Activated naive CD4-positive, alpha-beta T cell treated with anti-CD3 and anti-CD28 coated beads, Interleukin-2, amount 10 ng/mL, durations not matched to agents 7 days and 5 days (primary cell): ENCODE measurements around the gene HELZ2.
"Not testable (repeated sequence)": the region's sequence is repeated elsewhere in the genome, so short reads cannot be mapped to it uniquely, and the experiment has no call there.

Experiments used
- CTCF ChIA-PET: fragments of 350-600 bp; sonication (Branson Sonifier 250); formaldehyde crosslinking; loops from one replicate; lab custom pipeline; 2021; ENCODE audit warnings: antibody characterized with exemption; lab: Charles Lee
- DNase-seq: peaks from one replicate; pipeline ENCODE4 v3.0.0-alpha.2; 2020
- H3K27ac Mint-ChIP-seq: one replicate; pipeline ENCODE4 v1.8.0; 2021; ENCODE audit warnings: mild to moderate bottlenecking, moderate library complexity, mixed read lengths
- H3K27me3 Mint-ChIP-seq: one replicate; pipeline ENCODE4 v1.8.0; 2021; ENCODE audit warnings: mild to moderate bottlenecking, mixed read lengths
- H3K36me3 Mint-ChIP-seq: one replicate; pipeline ENCODE4 v1.8.0; 2021; ENCODE audit warnings: mixed read lengths
- H3K4me1 Mint-ChIP-seq: one replicate; pipeline ENCODE4 v1.8.0; 2021; ENCODE audit warnings: mixed read lengths
- H3K4me3 Mint-ChIP-seq: one replicate; pipeline ENCODE4 v1.8.0; 2021; ENCODE audit warnings: mild to moderate bottlenecking, moderate library complexity, mixed read lengths
- H3K9me3 Mint-ChIP-seq: one replicate; pipeline ENCODE4 v1.8.0; 2021; ENCODE audit warnings: mixed read lengths

Gene HELZ2

DNA sequence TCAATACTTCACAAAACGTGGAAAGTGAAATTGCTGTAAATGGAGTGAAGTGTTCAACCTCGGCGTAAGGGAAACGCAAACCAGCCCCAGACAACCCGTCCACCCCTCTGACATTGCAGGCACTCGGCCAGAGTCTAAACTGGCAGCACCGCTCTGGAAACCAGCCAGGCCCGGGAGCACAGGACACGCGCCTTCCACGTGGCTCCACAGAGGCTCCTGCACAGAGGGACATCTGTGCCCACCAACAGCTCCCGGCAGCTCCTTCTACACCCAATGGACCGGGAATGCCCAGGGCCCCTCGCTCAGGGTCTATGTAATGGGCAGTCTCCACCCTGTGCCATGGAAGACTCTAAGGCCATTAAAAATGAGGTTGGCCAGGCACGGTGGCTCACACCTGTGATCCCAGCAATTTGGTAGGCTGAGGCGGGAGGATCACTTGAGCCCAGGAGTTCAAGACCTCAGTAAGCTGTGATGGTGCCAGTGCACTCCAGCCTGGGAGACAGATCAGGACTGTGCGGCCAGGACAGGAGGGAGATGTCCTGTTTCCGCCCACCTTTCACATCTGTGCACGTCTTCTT is 3.4 kb upstream of the HELZ2 start:
- no peak for DNase-seq
- no peak overlapping the region for H3K4me3 Mint-ChIP-seq
- H3K27me3 Mint-ChIP-seq, result peaks cover 83% of the 10 kb centered on the region
- H3K4me1 Mint-ChIP-seq, result peaks cover 5% of the 10 kb centered on the region
- CTCF ChIA-PET, result no interaction called here
- no peaks in the 10 kb centered on the region for H3K9me3 Mint-ChIP-seq
- H3K36me3 Mint-ChIP-seq, result no peaks in the 10 kb centered on the region
- H3K27ac Mint-ChIP-seq, result no peak overlapping the region

DNA sequence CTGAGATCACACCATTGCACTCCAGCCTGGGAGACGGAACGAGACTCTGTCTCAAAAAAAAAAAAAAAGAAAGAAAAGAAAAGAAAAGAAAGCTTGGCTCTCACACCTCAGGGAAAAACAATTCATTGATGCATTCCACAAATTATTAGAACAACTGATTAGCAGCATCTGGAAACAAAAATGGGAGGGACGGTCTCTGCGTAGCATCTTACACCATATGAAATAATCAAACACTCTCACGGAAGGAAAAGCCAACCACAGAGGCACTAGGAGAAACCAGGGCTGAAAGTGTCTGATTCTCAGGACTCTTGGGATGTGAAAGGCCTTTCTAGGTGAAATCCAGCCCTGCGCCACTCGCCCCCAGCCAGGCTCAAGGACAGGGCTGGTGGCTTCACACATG is 2.3 kb upstream of the HELZ2 start:
- Mint-ChIP-seq H3K36me3 (no peaks in the 10 kb centered on the region), H3K4me1 (peaks cover 5% of the 10 kb centered on the region), H3K27ac (no peak overlapping the region), H3K27me3 (peaks cover 74% of the 10 kb centered on the region), H3K9me3 (no peaks in the 10 kb centered on the region), H3K4me3 (no peak overlapping the region)
- no peak for DNase-seq
- CTCF ChIA-PET, result interaction anchor here (1.1 kb wide), 1 partner anchor 39 kb away, joined by 3 read pairs; no protein-coding TSS in a partner anchor

DNA sequence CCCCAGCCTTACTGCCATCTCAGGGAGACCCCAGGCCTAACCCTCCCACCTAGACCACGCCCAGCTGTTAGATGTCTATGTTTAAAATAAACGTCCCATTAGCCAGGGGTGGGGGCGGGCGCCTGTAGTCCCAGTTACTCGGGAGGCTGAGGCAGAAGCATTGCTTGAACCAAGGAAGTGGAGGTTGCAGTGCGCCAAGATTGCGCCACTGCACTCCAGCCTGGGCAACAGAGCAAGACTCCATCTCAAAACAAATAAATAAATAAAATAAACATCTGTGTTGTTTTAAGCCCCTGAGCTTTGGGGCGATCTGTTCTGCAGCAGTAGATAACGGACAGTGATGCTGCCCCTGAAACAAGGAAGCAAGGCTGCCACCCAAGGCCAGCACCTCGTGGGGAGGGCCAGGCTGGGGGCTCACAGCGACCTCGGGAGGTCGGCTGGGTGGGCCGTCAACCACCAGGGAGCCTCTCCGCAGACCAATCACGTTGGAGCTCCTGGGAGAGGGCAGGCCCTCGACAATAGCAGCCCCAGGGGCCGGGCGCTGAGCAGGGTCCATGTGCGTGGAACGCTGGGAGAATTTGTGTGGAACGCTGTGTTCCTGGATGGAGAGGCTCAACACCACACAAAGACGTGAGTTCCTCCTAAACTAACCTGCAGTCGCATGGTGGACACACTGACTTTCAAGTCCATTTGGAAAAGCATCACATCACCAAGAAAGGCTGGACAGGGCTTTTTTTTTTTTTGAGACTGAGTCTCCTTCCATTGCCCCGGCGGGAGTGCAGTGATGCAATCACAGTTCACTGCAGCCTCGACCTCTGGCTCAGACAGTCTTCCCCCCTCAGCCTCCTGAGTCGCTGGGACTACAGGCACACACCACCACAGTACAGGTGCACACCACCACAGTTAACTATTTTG is 1.0 kb upstream of the HELZ2 start:
- CTCF ChIA-PET, result interaction anchor here (1.4 kb wide), 1 partner anchor 66 kb away, joined by 3 read pairs; no protein-coding TSS in a partner anchor
- no peak for DNase-seq
- peak overlapping the region; percentile 76 for H3K4me3 Mint-ChIP-seq
- no peak overlapping the region for H3K27ac Mint-ChIP-seq
- H3K9me3 Mint-ChIP-seq, result no peaks in the 10 kb centered on the region
- H3K27me3 Mint-ChIP-seq, result peaks cover 65% of the 10 kb centered on the region
- peaks cover 2% of the 10 kb centered on the region for H3K4me1 Mint-ChIP-seq
- no peaks in the 10 kb centered on the region for H3K36me3 Mint-ChIP-seq

DNA sequence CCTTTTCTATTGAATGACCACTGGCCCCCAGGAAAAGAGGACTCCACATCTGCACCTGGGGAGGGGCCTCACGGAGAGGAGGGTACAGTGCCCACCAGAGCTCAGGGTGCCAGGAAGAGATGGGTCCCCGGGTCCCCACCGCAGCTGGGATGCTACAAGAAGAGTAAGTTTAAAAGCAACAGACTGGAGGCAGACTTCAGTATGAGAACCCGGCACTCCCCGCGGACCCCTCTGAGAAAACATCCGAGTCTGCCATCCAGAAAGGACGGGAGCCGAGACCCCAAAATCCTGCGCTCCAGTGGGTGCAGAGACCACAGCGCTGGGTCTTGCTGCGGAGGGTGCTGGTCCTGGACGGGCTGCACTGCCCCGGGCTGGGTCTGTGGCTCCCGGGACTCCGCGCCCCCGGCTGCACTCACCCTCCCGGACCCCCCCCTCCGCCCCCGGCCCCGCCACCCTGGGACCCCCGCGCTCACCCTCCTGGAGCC is 350 bp downstream of the HELZ2 start:
- CTCF ChIA-PET, result interaction anchor here (1.3 to 1.5 kb wide), 4 partner anchors 15 to 465 kb away, joined by 3 to 4 read pairs (median 3); no protein-coding TSS in a partner anchor
- DNase-seq, result no peak
- H3K4me1 Mint-ChIP-seq, result peaks cover 10% of the 10 kb centered on the region
- H3K27me3 Mint-ChIP-seq, result peaks cover 65% of the 10 kb centered on the region
- H3K27ac Mint-ChIP-seq, result peak overlapping the region; percentile 52
- peak overlapping the region; percentile 76 for H3K4me3 Mint-ChIP-seq
- no peaks in the 10 kb centered on the region for H3K9me3 Mint-ChIP-seq
- H3K36me3 Mint-ChIP-seq, result no peaks in the 10 kb centered on the region

DNA sequence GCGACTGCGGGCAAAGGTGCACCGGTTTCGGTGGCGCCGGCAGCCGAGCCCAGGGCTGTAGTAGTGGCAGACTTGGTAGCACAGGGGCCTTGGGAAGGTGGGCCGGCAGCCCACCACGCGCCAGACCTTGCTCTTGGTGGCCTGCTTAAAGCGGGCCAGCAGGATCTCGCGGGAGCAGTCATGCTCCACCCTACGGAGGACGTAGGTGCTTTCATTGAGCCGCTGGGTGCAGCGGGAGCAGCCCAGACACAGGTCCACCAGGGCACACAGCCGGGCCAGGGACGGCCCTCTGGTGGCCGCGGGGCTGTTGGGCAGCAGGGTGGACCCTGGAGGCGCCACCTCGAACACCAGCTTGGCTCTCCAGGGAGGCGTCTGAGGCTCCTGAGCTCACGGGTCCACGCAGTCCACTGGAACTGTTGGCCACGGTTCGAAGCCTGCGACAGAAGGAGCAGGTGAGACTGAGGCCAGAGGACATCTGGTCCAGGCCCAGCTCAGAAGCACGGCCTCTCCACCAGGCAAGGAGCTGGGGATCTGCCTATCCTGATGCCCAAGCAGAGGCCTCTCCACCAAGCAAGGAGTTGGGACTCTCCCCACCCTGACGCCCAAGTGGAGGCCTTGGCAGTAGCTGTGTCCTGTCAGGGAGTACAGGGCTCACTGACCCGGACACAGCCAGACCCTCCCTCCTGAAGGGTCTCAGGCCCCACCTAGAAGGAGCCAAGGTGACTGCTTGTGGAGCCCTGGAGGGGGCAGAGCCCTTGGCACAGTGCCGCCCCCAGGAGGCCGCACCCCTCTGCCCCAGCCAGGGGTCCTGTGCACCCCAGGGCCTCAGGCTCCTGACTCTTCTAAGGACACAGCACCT is 1.0 kb downstream of the HELZ2 start:
- Mint-ChIP-seq H3K4me1 (peaks cover 16% of the 10 kb centered on the region), H3K27ac (no peak overlapping the region), H3K9me3 (no peaks in the 10 kb centered on the region), H3K27me3 (peaks cover 65% of the 10 kb centered on the region), H3K4me3 (peak overlapping the region; percentile 76), H3K36me3 (no peaks in the 10 kb centered on the region)
- peak; percentile 21 for DNase-seq
- CTCF ChIA-PET, result interaction anchor here (1.3 to 1.5 kb wide), 3 partner anchors 15 to 466 kb away, joined by 3 to 4 read pairs (median 3); no protein-coding TSS in a partner anchor

DNA sequence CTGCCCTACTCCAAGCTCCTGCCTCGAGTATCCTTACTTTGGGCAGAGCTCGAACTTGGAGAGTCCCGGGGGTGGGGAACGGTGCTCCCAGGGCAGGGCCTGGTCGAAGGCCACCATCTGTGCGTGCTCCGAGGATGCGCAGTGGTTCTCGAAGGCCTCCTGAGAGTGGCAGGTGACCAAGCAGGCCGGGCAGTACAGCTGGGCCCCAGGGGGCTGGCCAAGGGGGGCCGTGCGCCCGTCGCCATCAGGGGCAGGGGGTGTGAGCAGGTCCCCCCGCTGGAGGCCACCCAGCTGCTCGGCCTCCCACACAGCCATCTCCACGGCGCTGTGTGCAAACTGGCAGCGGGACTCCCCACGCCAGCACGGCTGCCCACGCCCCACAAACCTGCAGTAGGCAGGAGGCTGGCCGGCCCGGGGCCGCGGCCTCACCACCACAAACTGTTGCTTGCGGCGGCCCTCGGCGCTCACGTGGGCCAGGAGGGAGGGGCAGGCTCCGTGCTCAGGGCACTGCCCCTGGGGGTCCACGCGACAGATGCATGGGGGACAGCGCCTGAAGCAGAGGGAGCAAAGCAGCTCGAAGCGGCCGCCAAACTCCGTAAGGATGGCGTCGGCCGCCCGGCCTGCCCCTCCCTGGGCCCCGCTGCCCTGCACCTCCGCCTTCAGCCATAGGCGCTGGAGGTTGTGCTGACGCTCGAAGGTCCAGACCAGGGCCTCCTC is 1.8 kb downstream of the HELZ2 start:
- H3K27ac Mint-ChIP-seq, result no peak overlapping the region
- CTCF ChIA-PET, result interaction anchor here (1.4 to 1.5 kb wide), 2 partner anchors 14 to 467 kb away, joined by 3 to 4 read pairs; no protein-coding TSS in a partner anchor
- H3K4me1 Mint-ChIP-seq, result peaks cover 24% of the 10 kb centered on the region
- H3K9me3 Mint-ChIP-seq, result no peaks in the 10 kb centered on the region
- peaks cover 65% of the 10 kb centered on the region for H3K27me3 Mint-ChIP-seq
- H3K36me3 Mint-ChIP-seq, result no peaks in the 10 kb centered on the region
- no peak for DNase-seq
- H3K4me3 Mint-ChIP-seq, result no peak overlapping the region

DNA sequence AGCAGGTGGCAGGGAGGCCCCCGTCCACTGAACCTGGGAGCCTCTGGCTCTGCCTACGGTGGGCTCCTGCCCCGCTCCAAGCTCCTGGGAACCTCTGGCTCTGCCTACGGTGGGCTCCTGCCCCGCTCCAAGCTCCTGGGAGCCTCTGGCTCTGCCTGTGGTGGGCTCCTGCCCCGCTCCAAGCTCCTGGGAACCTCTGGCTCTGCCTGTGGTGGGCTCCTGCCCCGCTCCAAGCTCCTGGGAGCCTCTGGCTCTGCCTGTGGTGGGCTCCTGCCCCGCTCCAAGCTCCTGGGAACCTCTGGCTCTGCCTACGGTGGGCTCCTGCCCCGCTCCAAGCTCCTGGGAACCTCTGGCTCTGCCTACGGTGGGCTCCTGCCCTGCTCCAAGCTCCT is 3.0 kb downstream of the HELZ2 start:
- H3K9me3 Mint-ChIP-seq, H3K36me3 Mint-ChIP-seq, H3K27ac Mint-ChIP-seq, DNase-seq, H3K4me3 Mint-ChIP-seq, CTCF ChIA-PET: not testable (repeated sequence)
- H3K4me1 Mint-ChIP-seq, result peaks cover 29% of the 10 kb centered on the region
- peaks cover 54% of the 10 kb centered on the region for H3K27me3 Mint-ChIP-seq

DNA sequence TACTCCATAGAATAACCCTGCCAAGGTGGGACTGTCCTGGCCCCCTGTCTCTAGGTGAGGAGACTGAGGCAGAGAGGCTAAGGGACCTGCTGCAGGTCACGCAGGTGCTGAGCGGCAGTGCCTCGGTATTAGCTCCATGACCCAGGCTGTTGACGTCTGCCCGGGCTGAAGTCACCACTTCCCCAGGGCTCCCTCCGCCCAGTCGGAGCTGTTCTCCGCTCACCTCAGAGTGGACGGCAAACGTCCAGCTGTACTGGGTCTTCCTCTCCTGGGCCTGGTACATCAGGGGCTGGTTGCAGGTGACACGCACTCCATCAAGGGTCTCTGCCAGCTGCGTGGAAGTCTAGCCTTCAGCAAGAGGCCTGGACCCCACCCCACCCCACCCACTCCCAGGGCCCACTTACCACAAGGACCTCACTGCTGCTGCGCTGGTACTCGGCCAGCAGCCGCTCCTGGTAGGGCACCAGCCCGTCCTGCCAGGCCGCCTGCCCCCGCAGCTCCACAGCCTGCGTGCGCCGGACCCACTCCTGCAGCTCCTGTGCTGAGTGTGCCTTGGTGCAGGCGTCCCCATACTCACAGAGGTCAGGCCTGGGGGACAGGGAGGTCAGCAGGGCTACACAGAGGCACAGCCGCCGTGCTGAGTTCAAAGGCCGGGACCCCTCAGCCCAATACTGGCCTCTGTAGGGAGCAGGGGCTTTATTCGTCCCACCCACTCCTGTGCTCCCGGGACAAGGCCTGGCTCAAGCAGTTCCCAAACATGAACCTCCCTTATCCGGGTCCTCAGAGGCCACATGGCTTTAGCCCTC is 3.6 kb downstream of the HELZ2 start:
- CTCF ChIA-PET, result no interaction called here
- no peak overlapping the region for H3K4me3 Mint-ChIP-seq
- H3K36me3 Mint-ChIP-seq, result peaks cover 1% of the 10 kb centered on the region

DNA sequence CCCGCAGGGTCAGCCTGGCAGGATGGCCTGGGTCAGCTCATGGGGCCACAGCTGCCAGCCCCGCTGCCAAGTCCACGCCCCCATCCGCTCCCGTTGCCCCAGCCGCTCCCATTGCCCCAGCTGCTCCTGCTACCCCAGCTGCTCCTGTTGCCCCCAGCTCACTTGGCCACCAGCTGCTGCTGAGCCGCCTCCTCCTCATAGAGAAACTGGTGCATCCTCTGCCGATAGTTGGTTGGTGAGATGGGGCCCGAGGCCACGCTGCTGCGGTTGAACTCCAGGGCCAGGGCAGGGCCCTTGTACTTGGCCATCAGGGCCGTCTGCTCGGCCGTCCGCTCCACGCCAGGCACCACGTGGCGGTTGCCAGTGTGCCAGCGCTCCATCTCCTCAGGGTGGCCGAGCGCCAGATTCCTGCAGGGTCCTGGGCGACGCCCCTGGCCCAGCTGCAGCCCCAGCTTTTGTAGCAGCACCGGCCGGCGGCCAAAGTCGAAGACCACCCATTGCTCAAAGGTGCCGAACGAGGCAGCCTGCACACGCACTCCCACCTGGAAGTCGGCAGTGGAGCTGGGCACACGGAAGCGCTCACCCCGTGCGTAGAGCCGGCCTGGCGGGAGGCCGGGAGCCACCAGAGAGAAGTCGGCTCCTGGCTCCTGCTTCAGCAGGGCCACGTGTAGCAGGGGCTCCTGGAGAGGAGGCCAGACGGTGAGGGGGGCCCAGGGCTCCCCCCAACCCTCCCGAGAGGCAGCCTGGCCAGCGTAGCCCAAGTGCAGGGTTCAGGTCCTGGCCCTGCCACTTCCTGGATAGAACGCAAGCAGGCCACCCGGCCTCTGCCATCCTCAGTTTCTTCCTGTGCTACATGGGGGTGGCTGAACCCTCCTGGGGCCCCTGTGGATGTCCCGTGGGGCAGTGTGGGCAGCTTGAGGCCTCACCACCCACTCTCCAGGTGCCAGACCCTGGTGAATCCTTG is 4.8 kb downstream of the HELZ2 start:
- Mint-ChIP-seq H3K27ac (no peak overlapping the region), H3K4me1 (peaks cover 29% of the 10 kb centered on the region), H3K4me3 (no peak overlapping the region), H3K36me3 (peaks cover 1% of the 10 kb centered on the region), H3K27me3 (peaks cover 46% of the 10 kb centered on the region), H3K9me3 (no peaks in the 10 kb centered on the region)
- CTCF ChIA-PET, result no interaction called here
- DNase-seq, result peak; percentile 38

More for the DNA sequence above, 3.6 kb downstream of the HELZ2 start:
- peaks cover 29% of the 10 kb centered on the region for H3K4me1 Mint-ChIP-seq
- DNase-seq, result no peak
- H3K9me3 Mint-ChIP-seq, result no peaks in the 10 kb centered on the region
- H3K27ac Mint-ChIP-seq, result no peak overlapping the region
- H3K27me3 Mint-ChIP-seq, result peaks cover 54% of the 10 kb centered on the region

DNA sequence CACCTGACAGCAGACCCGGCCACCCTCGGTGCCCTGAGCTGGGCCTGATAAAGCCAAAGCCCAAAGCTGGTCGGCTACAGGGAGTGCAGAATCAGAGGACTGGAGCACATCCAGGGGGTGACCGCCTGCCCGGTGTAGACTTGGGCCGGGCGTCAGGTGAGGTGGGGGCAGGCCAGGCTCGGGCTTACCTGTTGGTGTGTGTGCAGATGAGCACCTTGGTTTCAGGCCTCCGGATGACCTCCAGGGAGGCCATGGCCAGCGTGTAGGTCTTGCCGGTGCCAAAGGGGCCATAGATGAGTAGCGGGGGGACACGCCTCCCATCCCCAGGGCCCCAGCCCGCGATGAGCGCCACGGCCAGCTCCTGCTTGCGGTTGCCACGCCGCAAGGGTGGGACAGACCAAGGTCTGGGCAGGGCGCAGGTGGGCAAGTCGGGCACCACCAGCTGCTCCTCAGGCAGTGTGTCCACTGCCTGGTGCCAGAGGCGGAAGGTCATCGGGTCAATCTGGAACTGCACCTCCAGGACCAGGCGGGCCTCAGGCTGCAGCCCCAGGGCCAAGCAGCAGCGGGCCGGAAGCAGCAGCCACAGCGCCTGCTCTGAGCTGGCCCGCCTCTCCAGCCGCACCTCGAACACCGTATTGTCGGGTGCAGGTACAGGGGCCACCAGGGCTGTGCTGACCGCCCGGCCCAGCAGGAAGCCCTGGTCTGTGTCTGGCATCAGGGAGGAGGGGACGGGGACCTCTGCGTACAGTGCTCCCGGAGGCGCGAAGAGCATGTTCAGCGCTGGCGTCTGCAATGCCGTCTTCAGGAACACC is 5.7 kb downstream of the HELZ2 start:
- Mint-ChIP-seq H3K4me3 (peak overlapping the region; percentile 61), H3K27me3 (peaks cover 42% of the 10 kb centered on the region), H3K9me3 (no peaks in the 10 kb centered on the region), H3K27ac (peak overlapping the region; percentile 78), H3K36me3 (peaks cover 1% of the 10 kb centered on the region), H3K4me1 (peaks cover 27% of the 10 kb centered on the region)
- DNase-seq, result peak; percentile 39
- CTCF ChIA-PET, result no interaction called here

DNA sequence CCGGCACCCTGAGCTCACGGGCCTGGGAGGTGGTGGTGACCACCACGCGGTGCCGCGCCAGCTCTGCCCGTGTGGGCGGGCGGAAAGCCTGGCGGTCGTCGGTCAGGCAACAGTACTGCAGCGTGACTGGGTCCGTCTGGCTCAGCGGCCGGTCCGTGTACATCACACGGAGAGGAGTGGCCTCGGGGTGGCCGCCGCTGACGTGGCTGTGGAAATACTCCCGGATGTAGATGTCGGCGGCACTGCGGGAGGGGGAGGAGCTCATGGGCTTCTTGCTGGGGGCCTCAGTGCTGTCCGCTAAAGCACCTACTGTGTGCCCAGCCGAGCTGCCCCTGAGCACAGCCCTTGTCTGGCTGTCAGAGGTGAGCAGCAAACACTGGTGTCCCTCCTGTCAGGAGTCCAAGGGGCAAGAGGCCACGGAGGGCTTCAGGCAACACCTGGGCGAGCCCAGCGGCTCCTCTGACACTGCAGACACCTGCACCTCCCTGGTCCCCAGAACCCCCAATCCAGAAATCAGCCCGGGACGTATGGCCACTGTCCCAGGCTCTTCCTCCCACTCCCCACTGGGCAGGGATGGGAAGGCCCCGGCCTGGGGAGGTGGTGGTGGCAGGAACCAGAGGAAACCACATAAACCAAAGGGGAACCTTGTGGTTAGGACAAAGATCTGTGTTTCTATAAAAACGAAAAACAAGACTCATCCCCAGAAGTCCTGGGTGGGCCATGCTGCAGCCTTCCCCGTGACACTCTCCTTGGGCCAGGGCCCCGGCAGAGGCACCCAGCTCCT is 6.5 kb downstream of the HELZ2 start:
- peak overlapping the region; percentile 78 for H3K27ac Mint-ChIP-seq
- peak overlapping the region; percentile 61 for H3K4me3 Mint-ChIP-seq
- no peaks in the 10 kb centered on the region for H3K9me3 Mint-ChIP-seq
- peaks cover 1% of the 10 kb centered on the region for H3K36me3 Mint-ChIP-seq
- peaks cover 42% of the 10 kb centered on the region for H3K27me3 Mint-ChIP-seq
- DNase-seq, result peak; percentile 72
- H3K4me1 Mint-ChIP-seq, result peaks cover 27% of the 10 kb centered on the region
- CTCF ChIA-PET, result no interaction called here
